Measurements from ENCODE around the gene KLHL6. TPM values are rescaled to one million over a fixed set of nuclear protein-coding genes. Genes with fewer than 3 reads are reported as not detected.

KLHL6 gene
- total RNA-seq, 4 donors from 2014 or later: 0.67 to 2.7 (median 1.0) TPM

- DNase-seq: no peak
- Histone ChIP-seq H3K27ac (no peak overlapping the region), H3K27me3 (no peaks in the 10 kb centered on the region), H3K9me3 (no peaks in the 10 kb centered on the region), H3K4me3 (replicated peaks in 1 of 3) (no peak overlapping the region), H3K36me3 (no peaks in the 10 kb centered on the region), H3K4me1 (no peaks in the 10 kb centered on the region)
- 94 to 97% methylated on average over 19 of the region's 19 CpGs for WGBS, 2 donors
- intact Hi-C loops (cut with DNase I): no loop called here
- TF ChIP-seq POLR2A (IDR thresholded peaks at IDR 0.05): no peak
- TF ChIP-seq, protein P1, sequence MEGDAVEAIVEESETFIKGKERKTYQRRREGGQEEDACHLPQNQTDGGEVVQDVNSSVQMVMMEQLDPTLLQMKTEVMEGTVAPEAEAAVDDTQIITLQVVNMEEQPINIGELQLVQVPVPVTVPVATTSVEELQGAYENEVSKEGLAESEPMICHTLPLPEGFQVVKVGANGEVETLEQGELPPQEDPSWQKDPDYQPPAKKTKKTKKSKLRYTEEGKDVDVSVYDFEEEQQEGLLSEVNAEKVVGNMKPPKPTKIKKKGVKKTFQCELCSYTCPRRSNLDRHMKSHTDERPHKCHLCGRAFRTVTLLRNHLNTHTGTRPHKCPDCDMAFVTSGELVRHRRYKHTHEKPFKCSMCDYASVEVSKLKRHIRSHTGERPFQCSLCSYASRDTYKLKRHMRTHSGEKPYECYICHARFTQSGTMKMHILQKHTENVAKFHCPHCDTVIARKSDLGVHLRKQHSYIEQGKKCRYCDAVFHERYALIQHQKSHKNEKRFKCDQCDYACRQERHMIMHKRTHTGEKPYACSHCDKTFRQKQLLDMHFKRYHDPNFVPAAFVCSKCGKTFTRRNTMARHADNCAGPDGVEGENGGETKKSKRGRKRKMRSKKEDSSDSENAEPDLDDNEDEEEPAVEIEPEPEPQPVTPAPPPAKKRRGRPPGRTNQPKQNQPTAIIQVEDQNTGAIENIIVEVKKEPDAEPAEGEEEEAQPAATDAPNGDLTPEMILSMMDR (IDR thresholded peaks at IDR 0.05): no peak
Observed at GRCh38 chr3:183546625-183547024, 8.9 kb downstream of the KLHL6 start.

- TF ChIP-seq, protein P1 (IDR thresholded peaks at IDR 0.05): no peak
- no peak for TF ChIP-seq POLR2A (IDR thresholded peaks at IDR 0.05)
- intact Hi-C loops (cut with DNase I): no loop called here
- DNase-seq: no peak
- no peaks in the 10 kb centered on the region for H3K27me3 ChIP-seq
- H3K4me1 ChIP-seq: no peaks in the 10 kb centered on the region
- H3K4me3 ChIP-seq (replicated peaks in 1 of 3): no peak overlapping the region
- no peaks in the 10 kb centered on the region for H3K36me3 ChIP-seq
- WGBS, 2 donors: 91 to 92% methylated on average over 6 of the region's 6 CpGs
- no peak overlapping the region for H3K27ac ChIP-seq
- no peaks in the 10 kb centered on the region for H3K9me3 ChIP-seq
Observed at GRCh38 chr3:183545708-183546107, 9.8 kb downstream of the KLHL6 start.

GRCh38 chr3:183542355-183542754 is 13.2 kb downstream of the KLHL6 start:
- DNase-seq: no peak
- WGBS, 2 donors: 93 to 95% methylated on average over 4 of the region's 4 CpGs
- no peak overlapping the region for H3K4me3 ChIP-seq (replicated peaks in 1 of 3)
- intact Hi-C loops (cut with DNase I): no loop called here
- no peak overlapping the region for H3K27ac ChIP-seq
- no peak for TF ChIP-seq POLR2A (IDR thresholded peaks at IDR 0.05)
- TF ChIP-seq, protein P1 (IDR thresholded peaks at IDR 0.05): no peak
- no peaks in the 10 kb centered on the region for H3K27me3 ChIP-seq
- H3K9me3 ChIP-seq: no peaks in the 10 kb centered on the region
- H3K4me1 ChIP-seq: no peaks in the 10 kb centered on the region
- H3K36me3 ChIP-seq: no peaks in the 10 kb centered on the region

DNA sequence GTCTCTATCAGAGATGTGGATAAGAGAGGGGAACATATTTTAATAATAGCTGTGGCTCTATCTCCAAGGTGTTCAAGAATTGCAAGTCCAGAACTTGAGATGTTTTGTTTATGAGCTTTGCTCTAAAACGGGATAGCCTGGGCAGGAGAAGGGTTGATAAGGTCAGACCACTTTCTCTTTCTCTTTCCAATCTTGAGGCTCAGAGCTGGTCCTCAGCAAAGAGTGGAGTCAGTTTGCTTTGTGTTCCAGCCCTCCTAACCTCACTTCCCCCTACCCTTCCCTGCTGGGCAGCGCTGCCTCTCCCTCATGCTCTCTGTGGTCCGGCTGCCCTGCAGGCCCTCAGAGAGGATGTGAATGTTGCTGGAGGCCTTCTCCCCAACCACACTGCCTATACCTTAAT is 13.8 kb downstream of the KLHL6 start:
- no peaks in the 10 kb centered on the region for H3K36me3 ChIP-seq
- TF ChIP-seq POLR2A (IDR thresholded peaks at IDR 0.05): no peak
- TF ChIP-seq, protein P1 (IDR thresholded peaks at IDR 0.05): no peak
- H3K4me3 ChIP-seq (replicated peaks in 1 of 3): no peak overlapping the region
- H3K4me1 ChIP-seq: no peaks in the 10 kb centered on the region
- H3K27me3 ChIP-seq: no peaks in the 10 kb centered on the region
- intact Hi-C loops (cut with DNase I): no loop called here
- no peak for DNase-seq
- no peaks in the 10 kb centered on the region for H3K9me3 ChIP-seq
- 73 to 80% methylated on average over 3 of the region's 3 CpGs for WGBS, 2 donors
- H3K27ac ChIP-seq: no peak overlapping the region

DNA sequence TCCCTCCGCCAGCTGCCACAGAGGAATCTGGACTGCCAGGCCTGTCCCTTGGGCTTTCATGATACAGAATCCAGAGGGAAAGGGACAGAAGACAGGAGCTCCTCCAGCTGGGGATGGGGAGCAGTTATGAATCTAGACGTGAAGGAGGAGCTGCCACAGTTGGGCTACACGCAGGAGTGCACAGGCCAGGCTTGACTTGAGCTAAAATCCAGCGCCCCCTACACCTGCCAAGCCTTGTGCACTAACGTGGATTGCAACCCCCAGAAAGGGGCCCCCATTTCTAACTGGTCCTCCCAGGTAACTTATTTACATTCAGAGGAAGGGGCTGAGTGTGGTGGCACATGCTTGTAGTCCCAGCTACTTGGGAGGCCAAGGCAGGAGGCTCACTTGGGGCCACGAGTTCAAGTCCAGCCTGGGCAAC is 14.3 kb downstream of the KLHL6 start:
- H3K4me1 ChIP-seq: no peaks in the 10 kb centered on the region
- no peak overlapping the region for H3K27ac ChIP-seq
- no peaks in the 10 kb centered on the region for H3K27me3 ChIP-seq
- H3K9me3 ChIP-seq: no peaks in the 10 kb centered on the region
- H3K36me3 ChIP-seq: no peaks in the 10 kb centered on the region
- intact Hi-C loops (cut with DNase I): no loop called here
- WGBS, 2 donors: 85 to 90% methylated on average over 6 of the region's 6 CpGs
- TF ChIP-seq, protein P1 (IDR thresholded peaks at IDR 0.05): no peak
- TF ChIP-seq POLR2A (IDR thresholded peaks at IDR 0.05): no peak
- DNase-seq: no peak
- H3K4me3 ChIP-seq (replicated peaks in 1 of 3): no peak overlapping the region

All from thyroid gland (tissue), 4 donors.